NOMO-1 treated with DMSO at 0.1 percent for 48 hours (cell line): Measurements from ENCODE around the gene SPATA17.

Experiments used
- DNase-seq: peaks from one replicate; lab custom pipeline; 2025; ENCODE audit not compliant: unreplicated experiment; lab: John Stamatoyannopoulos, UW

SPATA17 gene

DNA sequence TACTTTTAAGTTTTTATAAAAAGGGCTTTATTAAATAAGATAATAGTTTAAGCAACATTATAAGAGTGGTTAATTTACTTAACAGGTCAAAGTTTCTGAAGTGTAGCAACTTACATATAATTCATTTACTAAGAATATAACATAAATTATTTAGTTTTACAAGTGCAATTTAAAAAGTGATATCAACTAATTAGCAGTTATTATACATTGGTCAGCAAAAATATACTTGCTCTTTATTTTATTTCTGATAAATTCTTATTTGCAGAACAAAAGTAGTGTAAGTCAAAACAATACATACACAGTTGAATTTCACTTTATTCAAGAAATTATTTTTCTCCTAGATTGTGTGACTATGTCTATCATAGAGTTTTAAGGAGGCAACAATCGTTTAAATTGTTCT is 215.6 kb downstream of the SPATA17 start:
- DNase-seq, result no peak

DNA sequence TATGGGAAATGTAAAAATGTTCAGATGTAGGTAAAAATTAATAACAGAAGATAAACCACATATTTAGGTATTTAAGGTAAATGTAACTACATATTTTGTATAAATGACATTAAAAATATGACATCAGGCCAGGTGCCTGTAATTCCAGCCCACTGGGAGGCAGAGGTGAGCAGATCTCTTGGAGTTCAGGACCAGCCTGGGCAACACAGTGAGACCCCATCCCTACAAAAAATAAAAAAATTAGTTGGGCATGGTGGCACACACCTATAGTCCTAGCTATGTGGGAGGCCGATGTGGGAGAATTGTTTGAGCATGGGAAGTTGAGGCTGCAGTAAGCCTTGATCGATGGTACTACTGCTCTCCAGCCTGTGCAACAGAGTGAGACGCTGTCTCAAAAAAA is 216.5 kb downstream of the SPATA17 start:
- no peak for DNase-seq

DNA sequence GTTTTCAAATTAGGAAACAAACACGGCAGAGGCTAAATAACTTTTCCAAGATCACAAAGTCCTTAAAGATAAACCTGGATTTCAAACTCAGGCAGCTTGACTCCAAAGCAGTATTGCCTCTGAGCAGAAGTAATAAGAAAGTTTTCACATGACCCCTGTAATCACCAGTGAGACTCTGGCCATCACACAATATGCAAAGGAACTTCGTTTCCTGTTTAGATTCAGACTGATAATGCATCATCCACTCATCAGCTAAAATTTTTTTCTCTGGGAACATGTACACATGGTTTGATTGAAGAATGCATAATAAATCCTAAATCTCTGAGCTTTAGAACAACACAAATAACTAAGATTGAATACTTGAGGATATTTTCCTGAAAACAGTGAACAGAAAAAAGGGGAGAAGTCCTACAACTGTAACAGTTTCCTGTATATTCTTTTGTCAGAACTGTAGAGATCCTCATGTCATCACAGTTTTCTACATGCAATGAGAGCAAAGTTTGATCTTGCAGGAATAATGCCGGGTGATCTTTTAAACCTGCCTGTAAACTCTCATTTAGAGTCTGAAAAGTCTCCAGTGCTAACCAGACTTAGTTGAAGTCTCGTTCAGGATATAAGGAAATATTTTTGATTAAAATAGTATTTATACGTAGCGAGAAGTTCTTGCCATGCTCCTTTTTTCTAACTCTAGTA is 225.3 kb downstream of the SPATA17 start:
- DNase-seq, result no peak

DNA sequence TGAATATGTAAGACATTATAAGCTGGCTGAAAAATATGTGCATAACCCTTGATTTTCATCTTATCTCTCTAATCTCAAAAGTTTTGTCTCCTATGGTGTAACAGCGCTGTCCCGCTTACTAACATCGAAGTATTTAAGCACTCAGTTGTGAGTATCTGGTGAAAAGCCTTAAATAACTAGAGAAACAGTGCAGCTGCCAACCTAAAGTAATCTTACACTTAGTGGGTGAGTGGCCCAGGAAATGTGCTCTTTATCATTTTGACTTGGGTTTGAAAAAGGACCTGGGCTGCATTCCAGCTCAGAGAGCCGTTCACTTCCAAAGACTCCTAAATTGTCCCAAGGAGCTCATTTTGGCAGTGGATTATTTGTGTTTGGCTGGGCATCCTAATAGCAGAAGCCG is 225.9 kb downstream of the SPATA17 start:
- DNase-seq, result no peak

DNA sequence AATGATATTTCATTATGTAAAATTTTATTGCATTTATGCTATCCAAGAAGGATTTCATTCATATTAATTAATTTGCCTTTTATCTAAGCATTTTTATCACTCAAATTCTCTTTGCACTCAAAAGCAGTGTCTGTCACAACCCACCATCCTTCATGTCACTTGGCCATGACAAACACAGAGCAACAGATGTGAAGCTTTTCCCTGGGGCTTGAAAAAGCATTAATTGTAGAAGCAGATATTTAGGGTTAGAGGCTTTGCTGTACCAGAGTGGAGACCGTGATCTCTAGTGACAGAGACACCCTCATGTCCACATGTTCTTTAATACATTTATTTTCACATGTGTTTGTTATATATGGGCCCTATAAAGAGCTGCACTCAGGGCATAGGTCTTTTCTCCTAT is 230.5 kb downstream of the SPATA17 start:
- DNase-seq, result no peak

DNA sequence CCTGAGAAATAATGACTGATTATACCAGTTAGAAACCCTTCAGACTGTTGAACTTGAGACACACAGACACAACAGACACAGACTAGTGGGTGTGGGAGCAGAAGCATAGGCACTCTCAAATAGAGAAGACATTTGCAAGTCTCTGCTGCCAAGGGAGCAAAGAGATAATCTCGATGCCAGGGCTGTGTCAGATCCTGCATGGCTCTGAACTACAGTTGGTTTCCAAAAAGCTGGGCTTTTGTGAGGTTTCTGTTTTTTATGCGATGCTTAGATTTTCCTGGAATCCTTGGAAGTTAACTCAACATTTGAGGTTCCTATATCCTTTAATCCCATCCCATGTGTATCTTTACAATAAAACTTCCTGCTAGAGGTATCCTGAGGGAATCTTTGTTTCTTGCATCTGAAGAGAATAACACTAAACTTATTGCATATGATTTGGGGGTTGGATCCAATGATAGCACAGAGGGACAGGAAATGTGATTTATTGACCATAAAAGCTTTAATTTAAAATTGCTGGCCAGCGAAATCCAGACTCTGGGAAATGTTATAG is 236.4 kb downstream of the SPATA17 start:
- no peak for DNase-seq

DNA sequence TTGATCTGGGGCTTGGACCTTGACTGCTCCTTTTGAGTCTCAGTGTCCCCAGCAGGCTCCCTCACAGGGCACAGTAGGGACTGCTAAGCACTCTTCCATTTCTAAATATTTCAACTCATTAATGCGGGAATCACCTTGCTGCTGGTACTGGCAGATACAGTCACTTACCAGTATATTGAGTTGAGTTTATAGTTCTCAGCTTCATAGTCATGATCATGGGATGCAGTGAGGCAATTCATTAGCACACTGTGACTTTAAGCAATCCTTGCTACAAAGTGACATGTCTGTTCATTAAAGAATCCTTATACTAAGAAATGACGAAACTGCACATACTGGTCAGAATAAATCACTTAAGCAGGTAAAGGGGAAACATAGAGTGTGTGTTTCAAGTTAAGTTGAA is 240.8 kb downstream of the SPATA17 start:
- DNase-seq, result no peak

DNA sequence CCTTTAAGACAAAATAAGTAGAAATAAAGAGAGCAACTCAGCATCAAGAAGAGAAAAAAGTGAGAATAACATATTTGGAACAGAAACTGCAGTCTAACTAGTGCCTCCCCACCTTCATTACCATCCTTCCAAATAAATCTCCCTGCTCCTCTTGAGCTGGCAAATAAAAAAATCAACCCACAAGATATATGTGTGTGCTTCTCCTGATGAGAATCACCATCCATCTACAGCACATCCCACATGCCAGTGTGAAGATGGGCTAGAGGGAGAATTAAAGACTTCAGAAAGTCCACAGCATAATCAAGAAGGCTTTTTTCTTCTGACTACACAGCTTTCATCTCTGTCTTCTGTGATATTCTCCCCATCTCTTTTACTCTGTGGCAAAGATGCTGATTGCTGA is 244.1 kb downstream of the SPATA17 start:
- no peak for DNase-seq

DNA sequence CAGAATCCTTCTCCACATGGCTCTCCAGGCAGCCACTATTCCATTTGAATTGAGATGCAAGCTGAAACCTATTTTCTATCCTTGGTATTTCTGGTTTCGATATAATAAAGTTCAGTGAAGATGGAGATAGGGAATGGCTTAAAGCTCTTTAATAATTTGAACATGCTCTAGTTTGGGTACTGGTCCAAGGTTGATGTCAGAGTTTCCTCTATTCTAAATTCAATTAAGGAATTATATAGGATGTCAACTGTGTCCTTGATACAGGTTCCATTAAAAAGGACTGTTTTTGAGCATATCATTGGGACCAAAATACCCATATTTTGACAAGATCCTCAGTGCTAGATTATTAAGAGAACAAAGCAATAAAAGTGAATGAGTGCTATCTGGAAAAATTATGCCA is 245.3 kb downstream of the SPATA17 start:
- no peak for DNase-seq

DNA sequence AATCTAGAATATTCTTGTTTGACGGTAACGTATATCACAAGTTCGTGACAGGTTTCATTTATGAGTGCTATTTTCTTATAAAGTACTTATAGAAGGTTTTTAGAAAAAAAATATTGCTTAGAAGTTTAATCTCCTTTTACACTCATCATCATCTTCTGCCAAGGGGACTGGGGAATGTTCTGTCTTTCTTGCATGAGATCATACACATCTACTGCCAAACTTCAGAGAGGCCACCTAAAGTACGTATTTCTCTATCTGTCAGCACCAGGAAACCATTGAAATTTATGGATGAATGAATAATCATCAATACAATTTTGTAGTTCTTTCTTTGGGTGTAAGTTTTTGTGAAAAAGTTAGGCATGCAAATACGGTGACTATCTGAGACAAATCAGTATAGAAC is 245.8 kb downstream of the SPATA17 start:
- DNase-seq, result no peak

DNA sequence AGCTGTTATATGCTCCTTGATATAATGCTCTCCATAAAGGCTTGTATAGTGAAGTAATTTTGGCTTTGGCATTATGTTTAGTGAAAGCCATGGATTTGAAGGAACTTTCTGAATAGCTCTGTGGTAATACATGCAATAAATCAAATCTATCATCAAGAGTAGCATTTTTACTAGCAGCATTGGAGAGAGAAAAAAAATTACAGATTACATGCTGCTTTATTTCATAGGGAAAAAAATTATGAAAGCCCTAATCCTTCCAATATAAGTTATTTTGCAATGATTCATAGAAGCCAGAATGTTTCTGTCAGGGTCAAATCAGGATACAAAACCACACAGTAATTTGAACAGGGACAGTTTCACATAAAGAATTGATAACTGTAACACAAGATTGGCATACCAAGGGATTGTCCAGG is 250.0 kb downstream of the SPATA17 start:
- DNase-seq, result no peak

DNA sequence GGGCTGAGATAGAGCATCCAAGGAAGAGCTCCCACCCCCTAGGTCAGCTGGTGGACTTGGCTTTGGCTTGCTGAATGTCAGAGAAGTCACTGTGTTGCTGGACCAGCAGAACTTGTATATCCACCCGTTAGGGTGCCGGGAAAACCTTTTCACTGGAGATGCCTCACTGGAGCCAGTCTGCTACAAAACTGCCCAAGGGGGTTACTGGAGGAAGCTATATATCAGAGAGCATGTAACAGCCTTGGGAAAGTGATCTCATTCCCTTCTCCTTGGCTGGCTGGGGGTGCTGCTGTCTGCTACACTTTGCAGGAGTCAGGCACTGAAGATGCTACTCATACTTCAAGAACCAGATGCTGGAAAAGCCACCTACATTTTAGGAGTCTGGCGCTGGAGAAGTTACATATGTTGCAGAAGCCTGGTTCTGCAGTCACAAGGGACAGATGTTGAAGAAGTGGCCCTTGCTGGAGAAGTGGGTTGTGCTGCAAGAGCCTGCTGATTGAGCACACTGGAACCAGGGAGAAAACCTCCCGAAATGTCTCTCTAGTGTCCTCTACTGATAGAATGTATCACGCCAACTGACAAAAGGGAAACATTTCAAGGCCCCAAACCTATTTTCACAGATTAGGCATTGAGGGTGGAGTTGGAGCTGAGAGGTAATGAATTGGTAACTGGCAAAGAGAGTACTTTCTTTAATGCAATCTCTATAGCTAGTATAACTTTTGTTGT is 250.6 kb downstream of the SPATA17 start:
- DNase-seq, result no peak

DNA sequence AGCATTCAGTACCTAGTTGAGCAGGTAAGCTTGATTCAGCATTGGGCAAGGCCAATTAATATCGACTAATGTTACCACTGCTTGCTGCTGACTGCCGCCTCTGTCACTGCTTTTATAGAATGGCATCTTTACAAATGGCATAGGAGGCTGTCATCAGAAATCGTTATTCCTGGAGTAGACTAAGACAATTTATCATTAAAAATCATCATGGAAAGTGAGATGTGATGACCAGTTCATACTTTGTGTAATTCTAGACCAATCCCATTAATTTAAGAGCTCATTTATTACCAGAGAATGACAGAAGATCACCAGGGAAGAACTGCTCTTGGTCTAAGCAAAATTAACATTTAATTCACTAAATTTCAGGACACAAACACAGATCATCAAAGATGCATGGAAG is 254.0 kb downstream of the SPATA17 start:
- DNase-seq, result no peak

DNA sequence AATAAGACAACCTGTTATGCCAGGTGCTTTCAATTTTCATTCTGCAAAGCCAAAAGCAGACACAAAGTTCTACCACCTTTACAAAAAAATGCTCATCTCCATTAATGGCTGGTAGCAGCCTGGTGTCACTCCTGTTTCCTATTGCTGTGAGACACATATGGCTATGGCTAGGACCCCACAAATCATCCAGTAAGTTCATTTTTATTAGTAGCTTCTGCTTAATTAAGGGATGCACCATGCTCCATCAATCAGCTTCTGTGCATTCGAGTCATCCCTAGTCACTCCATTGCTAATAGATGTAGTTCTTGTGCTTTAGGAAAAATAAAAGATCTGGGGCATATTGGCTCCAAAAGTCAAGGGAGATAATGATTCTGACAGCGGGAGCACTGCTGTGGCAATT is 257.2 kb downstream of the SPATA17 start:
- DNase-seq, result no peak

DNA sequence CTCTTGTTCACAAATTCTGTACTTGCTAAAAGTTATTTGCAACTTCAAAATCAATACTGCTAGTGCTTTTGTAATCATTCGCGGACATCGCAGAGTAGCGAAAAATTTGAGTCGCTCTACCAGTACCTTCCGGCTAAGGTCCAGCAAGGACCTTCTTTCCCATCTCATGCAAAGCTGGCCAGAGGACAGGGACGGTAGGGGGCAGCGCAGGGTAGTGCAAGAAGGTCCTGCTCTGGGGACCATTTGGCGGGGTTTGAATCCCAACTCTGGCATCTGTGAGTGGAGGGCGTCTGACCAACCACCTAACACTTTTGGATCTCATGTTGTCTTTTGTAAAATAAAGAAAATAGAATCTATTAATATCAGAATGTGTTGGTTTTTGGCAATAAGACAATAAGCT is 258.3 kb downstream of the SPATA17 start:
- no peak for DNase-seq

DNA sequence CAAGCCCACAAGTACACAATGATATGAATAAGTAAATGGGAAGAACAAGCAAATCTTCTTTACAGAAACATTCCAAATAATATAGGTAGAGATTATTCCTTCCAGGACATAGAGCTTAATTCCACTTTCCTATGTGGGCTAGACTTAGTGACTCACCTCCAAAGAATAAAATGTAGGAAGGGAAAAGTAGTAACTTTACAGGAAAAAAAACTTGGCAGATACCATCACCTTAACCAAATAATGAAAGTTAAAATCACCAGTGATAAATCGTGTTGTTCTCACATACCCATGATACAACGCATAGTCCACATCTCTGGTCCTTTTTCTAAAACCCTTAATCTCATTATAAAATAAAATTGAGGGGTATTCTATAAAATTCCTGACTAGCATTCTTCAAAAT is 260.8 kb downstream of the SPATA17 start:
- no peak for DNase-seq

DNA sequence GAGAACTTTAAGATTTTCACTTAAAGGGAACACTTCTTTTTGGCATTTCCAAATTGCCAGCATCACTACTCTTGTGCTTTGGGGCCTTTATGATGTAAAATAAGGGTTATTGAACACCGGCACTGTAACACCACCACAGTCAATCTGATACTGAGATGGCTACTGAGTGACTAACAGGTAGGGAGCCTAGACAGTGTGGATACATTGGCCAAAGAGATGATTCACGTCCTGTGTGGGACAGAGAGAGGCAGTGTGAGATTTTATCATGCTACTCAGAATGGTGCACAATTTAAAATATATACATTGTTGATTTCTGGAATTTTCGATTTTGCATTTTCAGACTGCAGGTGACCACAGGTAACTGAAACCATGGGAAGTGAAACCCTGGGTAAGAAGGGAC is 261.6 kb downstream of the SPATA17 start:
- DNase-seq, result no peak

DNA sequence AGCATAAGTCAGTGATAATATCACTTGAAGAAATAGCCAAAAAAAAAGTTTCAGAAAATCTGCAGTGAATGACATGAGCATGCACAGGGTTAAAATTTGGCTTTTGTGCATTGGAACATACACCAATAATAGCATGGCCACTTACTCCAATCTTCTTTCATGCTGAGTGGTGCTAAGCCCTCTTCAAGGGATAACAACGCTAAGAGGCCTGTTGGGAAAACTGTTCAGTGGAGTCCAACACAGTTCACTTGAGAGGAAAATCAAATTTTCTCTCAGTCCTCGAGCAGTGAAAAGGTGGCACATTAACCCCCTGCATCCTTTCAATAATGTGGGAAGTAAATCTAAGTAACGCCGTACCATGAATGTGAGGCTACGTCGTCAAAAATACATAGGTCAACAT is 264.7 kb downstream of the SPATA17 start:
- no peak for DNase-seq

DNA sequence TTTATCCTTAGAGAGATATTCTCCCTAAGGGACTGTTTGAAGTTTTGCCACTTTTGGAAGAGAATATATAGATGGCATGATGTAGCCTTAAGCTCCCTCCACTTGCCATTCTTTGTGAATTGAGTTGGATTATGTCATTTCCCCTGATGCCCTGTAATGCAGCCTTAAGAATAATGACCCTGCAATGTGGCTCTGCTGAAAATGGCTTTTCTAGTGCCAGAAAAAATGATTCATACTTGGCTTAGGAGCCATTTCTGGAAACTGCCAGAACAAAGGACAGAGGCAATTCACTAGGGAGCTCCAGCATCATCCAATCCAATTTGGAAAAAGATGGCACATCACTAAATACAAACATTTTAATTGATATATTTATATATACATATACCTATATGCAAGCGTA is 265.3 kb downstream of the SPATA17 start:
- DNase-seq, result no peak

DNA sequence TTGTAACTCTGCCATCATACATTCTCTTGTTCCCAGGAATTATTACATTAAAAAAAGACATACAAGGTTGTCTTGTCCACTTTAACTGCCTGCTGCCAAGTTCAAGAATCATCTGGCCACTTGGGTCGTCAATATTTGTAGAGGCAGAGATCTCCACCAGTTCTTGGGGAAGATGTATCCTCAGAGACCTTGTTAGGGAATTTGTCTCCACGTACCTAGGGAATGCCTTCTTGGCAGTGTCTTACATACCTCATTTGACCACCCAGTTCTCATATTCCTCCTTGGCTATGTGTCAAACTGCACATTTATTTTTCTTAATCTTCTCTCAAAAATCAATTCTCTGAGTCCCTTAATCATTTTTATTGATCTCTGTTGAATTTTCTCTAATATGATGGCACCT is 266.0 kb downstream of the SPATA17 start:
- DNase-seq, result no peak

DNA sequence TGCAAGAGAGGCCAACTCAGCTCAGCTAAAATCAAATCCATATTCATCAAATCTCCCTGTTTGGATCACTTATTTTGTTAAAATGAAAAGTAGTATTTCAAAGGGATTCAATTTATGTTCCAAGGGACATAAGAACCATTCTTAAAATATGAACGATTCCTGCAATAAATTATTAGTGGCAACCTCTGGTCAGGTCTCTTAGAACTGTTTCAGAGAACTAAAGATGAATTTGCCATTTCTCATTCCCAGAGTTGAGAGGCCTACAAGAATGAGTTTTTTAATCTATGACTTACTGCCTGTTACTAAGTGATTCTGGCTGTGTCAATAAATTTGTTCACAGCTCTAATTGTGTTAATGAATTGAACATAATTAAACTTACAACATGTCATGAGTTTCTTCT is 268.5 kb downstream of the SPATA17 start:
- no peak for DNase-seq

DNA sequence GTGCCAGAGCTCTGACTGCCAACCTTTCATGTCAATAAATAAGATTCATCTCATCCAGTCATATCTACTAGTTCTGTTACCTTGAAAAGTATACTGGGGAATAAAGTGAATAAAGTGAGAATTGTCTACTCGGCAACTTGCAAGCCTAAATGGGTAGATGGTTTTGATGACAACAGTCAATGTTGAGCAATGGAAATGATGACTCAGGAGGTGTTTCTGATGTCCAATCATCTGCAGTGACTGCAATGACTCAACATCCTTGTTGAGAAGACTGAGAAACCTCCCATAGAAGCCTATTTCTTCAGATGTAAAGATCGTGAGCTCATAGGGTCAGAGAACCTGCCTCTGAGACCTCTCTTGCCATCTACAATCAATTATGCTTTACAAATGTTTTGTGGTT is 276.4 kb downstream of the SPATA17 start:
- DNase-seq, result peak; percentile 46

DNA sequence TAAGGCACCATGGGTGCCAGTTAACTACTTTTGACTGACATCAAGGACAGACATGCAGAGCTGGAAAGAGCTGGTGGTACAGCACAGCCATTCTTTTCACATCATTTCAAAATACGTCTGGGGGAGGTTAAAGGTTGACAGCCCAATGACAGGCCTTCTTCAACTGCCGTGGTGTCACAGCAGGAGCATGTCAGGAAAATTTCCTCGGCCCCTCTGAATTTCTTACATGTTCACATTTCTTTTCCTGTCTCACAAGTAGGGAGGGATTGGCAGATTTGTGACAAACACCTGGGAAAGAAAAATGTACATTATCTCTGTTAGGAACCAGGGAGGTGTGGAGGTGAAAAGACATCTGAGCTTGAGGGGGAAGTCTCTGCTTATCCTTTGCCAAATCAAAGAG is 279.1 kb downstream of the SPATA17 start:
- DNase-seq, result no peak
